Sciatic nerve (tissue), 2 donors: Measurements from ENCODE around the gene ZSCAN10. TPM values are rescaled to one million over a fixed set of nuclear protein-coding genes. Genes with fewer than 3 reads are reported as not detected.
"Not testable (repeated sequence)": the region's sequence is repeated elsewhere in the genome, so short reads cannot be mapped to it uniquely, and the experiment has no call there.

Experiments
- ATAC-seq: fragments of 200-7000 bp; cut with Tn5 transposase; one replicate; pipeline ENCODE4 v1.9.1; 2020; ENCODE audit warnings: mild to moderate bottlenecking, moderate library complexity
- DNase-seq: peaks from one replicate; pipeline ENCODE4 v3.0.0-alpha.2; 2020; ENCODE audit warnings: low spot score
- intact Hi-C: fragments of 100-400 bp; cut with DNase I; formaldehyde crosslinking; loops from one replicate; pipeline ENCODE4 v1.14.2; 2022
- total RNA-seq: library from RNA; stranded (reverse); fragmentation: NEBNext Ultra II Directional; extraction: Animal tissue kit (Norgen Biotek cat#: 25700); gene quantifications from one replicate; pipeline ENCODE4 v1.2.1, GENCODE V29; 2021
- donor health status: DM: no; HTN: no; CAD: no.
- donor health status: DM: no; HTN: no; CAD: no.

Gene ZSCAN10
- not detected for total RNA-seq

GRCh38 chr16:3098459-3099394 is at the start of gene ZSCAN10:
ZSCAN10 (minus strand) TSS chr16:3099294; CDS start chr16:3092937, 6,357 bp downstream.
- intact Hi-C loops, result no loop called here
- ATAC-seq (no peak), DNase-seq (no peak)

- intact Hi-C loops, result no loop called here
- DNase-seq, result no peak
These were observed 49.4 kb upstream of the ZSCAN10 start for GRCh38 chr16:3148256-3149192.

GRCh38 chr16:3147757-3148104 is 48.6 kb upstream of the ZSCAN10 start:
- no peak for DNase-seq
- intact Hi-C loops, result no loop called here
- ATAC-seq, result no peak

More at GRCh38 chr16:3148256-3149192, 49.4 kb upstream of the ZSCAN10 start:
- ATAC-seq, result no peak

GRCh38 chr16:3147046-3147756 is 48.1 kb upstream of the ZSCAN10 start:
- intact Hi-C loops, result no loop called here
- DNase-seq (no peak), ATAC-seq (no peak)

GRCh38 chr16:3145660-3146059 is 46.6 kb upstream of the ZSCAN10 start:
- intact Hi-C loops, result no loop called here
- no peak for ATAC-seq
- DNase-seq, result no peak

- DNase-seq, result no peak
- intact Hi-C loops, result no loop called here
- no peak for ATAC-seq
These were observed 46.1 kb upstream of the ZSCAN10 start for GRCh38 chr16:3145151-3145550.

GRCh38 chr16:3144321-3144983 is 45.4 kb upstream of the ZSCAN10 start:
- no peak for DNase-seq
- ATAC-seq, result no peak
- intact Hi-C loops, result no loop called here

GRCh38 chr16:3143598-3144320 is 44.7 kb upstream of the ZSCAN10 start:
- ATAC-seq (no peak), DNase-seq (no peak)
- intact Hi-C loops, result no loop called here

- DNase-seq, result no peak
- intact Hi-C loops, result no loop called here
- ATAC-seq, result no peak
These were observed 44.1 kb upstream of the ZSCAN10 start for GRCh38 chr16:3143189-3143588.

GRCh38 chr16:3142770-3143169 is 43.7 kb upstream of the ZSCAN10 start:
- intact Hi-C loops, result no loop called here
- ATAC-seq (no peak), DNase-seq (no peak)

GRCh38 chr16:3142327-3142726 is 43.2 kb upstream of the ZSCAN10 start:
- no peak for ATAC-seq
- DNase-seq, result no peak
- intact Hi-C loops, result no loop called here

- intact Hi-C loops, result no loop called here
- no peak for DNase-seq
These were observed 42.8 kb upstream of the ZSCAN10 start for GRCh38 chr16:3141781-3142311.

GRCh38 chr16:3140603-3141427 is 41.7 kb upstream of the ZSCAN10 start:
- DNase-seq (no peak), ATAC-seq (no peak)
- intact Hi-C loops, result no loop called here

More at GRCh38 chr16:3141781-3142311, 42.8 kb upstream of the ZSCAN10 start:
- ATAC-seq, result no peak

GRCh38 chr16:3139561-3139960 is 40.5 kb upstream of the ZSCAN10 start:
- ATAC-seq, DNase-seq, intact Hi-C loops: not testable (repeated sequence)

GRCh38 chr16:3138823-3139426 is 39.8 kb upstream of the ZSCAN10 start:
- DNase-seq, result no peak
- intact Hi-C loops, result no loop called here
- ATAC-seq, result no peak

GRCh38 chr16:3138342-3138741 is 39.2 kb upstream of the ZSCAN10 start:
- ATAC-seq, result no peak
- DNase-seq, result no peak
- intact Hi-C loops, result no loop called here

GRCh38 chr16:3137267-3137666 is 38.2 kb upstream of the ZSCAN10 start:
- no peak for ATAC-seq

More at GRCh38 chr16:3137267-3137666, 38.2 kb upstream of the ZSCAN10 start:
- intact Hi-C loops, result no loop called here
- DNase-seq, result no peak
